Activated CD4-positive, alpha-beta memory T cell treated with anti-CD3 and anti-CD28 coated beads for 36 hours (primary cell): Measurements from ENCODE around the gene DUT. TPM values are rescaled to one million over a fixed set of nuclear protein-coding genes. Genes with fewer than 3 reads are reported as not detected.

ENCODE experiments used
- total RNA-seq, 2 experiments: library from RNA; stranded (reverse); gene quantifications; one replicate each; pipeline ENCODE4 v1.2.3, GENCODE V29; 2021

The DUT gene
- total RNA-seq, 2 experiments from 2014 or later, result 518 to 542 TPM

Other genes starting within 250 kb of the DUT start
- not detected for gene SLC24A5, start 210.4 kb upstream of the DUT start, total RNA-seq
- gene MYEF2, start 153.1 kb upstream of the DUT start, total RNA-seq, result 10 to 100 TPM; 21.9 to 24.7 TPM
- gene CTXN2, start 139.8 kb upstream of the DUT start, total RNA-seq, result not detected
- gene SLC12A1, start 125.1 kb upstream of the DUT start, total RNA-seq, result not detected